Measurements from ENCODE around the gene PLD5. TPM values are rescaled to one million over a fixed set of nuclear protein-coding genes. Genes with fewer than 3 reads are reported as not detected.

PLD5 gene
- total RNA-seq, 4 donors from 2014 or later = 0.16 TPM; not detected in 3

DNA sequence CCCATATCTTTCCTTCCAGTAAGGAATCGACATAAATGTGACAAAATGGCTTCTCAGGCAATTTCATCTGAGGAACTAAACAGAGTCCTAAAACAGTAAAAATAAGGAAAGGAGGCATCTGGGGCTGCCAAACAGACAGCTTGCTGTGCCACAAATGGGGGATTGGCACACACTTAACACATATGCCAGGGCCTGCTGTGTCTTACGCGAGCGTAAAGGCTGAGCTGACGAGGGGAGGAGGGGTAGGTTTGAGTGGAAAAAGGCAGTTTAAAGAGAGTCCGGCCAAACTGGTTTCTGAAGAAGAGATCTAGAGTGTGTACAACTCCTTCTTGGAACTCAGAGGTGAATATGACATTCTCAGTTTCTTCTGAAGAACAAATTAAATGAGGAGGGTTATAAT is 281.5 kb downstream of the PLD5 start:
- TF ChIP-seq CTCF (IDR thresholded peaks at IDR 0.05; ENCODE audit: low read depth) = no peak

- TF ChIP-seq CTCF (IDR thresholded peaks at IDR 0.05; ENCODE audit: low read depth) = no peak
These were observed 282.6 kb downstream of the PLD5 start for GRCh38 chr1:242241936-242242335.

DNA sequence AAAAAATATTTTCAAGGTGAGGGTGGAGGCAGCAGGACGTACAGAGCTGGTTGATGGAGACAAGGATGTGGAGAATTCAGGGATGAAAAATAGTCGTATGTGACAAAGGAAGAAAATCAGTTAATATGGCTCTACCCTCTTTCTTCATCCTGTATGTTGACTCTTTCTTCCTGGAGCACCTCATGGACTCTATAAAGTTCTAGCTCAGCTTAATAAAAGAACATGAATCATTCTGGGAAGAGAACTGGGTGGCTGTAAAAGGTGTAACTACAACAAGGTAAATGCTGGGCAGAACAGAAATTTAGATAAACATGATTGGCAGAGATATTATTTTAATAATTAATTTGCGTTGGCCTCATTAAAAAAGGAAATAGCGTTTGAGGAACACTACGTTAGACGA is 283.8 kb downstream of the PLD5 start:
- TF ChIP-seq CTCF (IDR thresholded peaks at IDR 0.05; ENCODE audit: low read depth) = no peak

DNA sequence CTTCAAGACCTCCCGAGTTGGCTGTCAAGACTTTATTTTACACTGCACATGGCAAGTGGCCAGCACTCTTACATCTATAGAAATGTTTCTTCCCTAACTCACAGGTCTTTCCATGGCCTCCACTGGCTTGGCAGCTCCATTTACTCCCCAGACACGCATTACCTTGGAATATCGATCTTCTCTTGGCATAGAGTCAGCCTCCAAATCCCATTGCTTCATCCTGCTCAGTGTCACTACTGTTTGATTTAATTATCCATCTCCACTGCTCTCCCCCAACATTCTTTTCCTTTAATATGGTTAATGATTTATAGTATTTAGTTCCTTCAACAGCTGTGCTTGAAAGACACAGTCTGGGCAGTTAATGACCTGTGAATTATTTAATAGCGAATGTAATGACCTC is 284.4 kb downstream of the PLD5 start:
- TF ChIP-seq CTCF (IDR thresholded peaks at IDR 0.05; ENCODE audit: low read depth) = no peak

- no peak for TF ChIP-seq CTCF (IDR thresholded peaks at IDR 0.05; ENCODE audit: low read depth)
These were observed 285.1 kb downstream of the PLD5 start for GRCh38 chr1:242239398-242239797.

- TF ChIP-seq CTCF (IDR thresholded peaks at IDR 0.05; ENCODE audit: low read depth) = no peak
These were observed 287.4 kb downstream of the PLD5 start for GRCh38 chr1:242237051-242237450.

GRCh38 chr1:242228991-242229390 is 295.5 kb downstream of the PLD5 start:
- TF ChIP-seq CTCF (IDR thresholded peaks at IDR 0.05; ENCODE audit: low read depth) = no peak

Data from subcutaneous adipose tissue (tissue), 4 donors.